ENCODE data around the gene TUBA1A. TPM values are rescaled to one million over a fixed set of nuclear protein-coding genes. Genes with fewer than 3 reads are reported as not detected.
"Not testable (repeated sequence)": the region's sequence is repeated elsewhere in the genome, so short reads cannot be mapped to it uniquely, and the experiment has no call there.

The TUBA1A gene
- total RNA-seq, 4 donors from 2014 or later: 24.6 to 64.4 (median 32.1) TPM

GRCh38 chr12:49144384-49144783 lies 44.5 kb downstream of the TUBA1A start:
- intact Hi-C loops (cut with DNase I): no loop called here
- H3K36me3 ChIP-seq: no peaks in the 10 kb centered on the region
- H3K4me1 ChIP-seq: no peaks in the 10 kb centered on the region
- WGBS, 2 donors: 69 to 73% methylated on average over 2 of the region's 2 CpGs
- no peaks in the 10 kb centered on the region for H3K27me3 ChIP-seq
- H3K9me3 ChIP-seq: no peaks in the 10 kb centered on the region
- TF ChIP-seq, protein P1, sequence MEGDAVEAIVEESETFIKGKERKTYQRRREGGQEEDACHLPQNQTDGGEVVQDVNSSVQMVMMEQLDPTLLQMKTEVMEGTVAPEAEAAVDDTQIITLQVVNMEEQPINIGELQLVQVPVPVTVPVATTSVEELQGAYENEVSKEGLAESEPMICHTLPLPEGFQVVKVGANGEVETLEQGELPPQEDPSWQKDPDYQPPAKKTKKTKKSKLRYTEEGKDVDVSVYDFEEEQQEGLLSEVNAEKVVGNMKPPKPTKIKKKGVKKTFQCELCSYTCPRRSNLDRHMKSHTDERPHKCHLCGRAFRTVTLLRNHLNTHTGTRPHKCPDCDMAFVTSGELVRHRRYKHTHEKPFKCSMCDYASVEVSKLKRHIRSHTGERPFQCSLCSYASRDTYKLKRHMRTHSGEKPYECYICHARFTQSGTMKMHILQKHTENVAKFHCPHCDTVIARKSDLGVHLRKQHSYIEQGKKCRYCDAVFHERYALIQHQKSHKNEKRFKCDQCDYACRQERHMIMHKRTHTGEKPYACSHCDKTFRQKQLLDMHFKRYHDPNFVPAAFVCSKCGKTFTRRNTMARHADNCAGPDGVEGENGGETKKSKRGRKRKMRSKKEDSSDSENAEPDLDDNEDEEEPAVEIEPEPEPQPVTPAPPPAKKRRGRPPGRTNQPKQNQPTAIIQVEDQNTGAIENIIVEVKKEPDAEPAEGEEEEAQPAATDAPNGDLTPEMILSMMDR (IDR thresholded peaks at IDR 0.05): no peak
- no peak for TF ChIP-seq POLR2A (IDR thresholded peaks at IDR 0.05)
- no peak overlapping the region for H3K4me3 ChIP-seq (replicated peaks in 1 of 3)
- no peak overlapping the region for H3K27ac ChIP-seq
- no peak for DNase-seq

DNA sequence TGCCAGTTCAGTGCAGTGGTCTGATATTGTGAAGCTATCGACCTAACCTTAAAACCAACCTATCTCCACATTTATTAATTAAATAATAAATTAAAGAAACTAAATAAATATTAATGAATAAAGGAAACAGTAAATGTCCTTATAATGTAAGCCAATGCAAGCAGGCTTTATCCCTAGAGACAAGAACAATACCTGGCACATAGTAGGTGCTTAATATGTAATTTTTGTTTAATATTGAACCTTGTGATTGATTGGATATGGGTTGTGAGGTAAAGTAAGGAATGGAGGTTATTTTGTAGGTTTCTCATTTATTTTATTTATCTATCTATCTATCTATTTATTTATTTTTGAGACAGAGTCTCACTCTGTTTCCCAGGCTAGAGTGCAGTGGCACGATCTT lies 49.9 kb downstream of the TUBA1A start:
- intact Hi-C loops (cut with DNase I): loop anchor here (10.0 kb wide), 1 partner anchor 96 kb away; no protein-coding TSS in a partner anchor
- Histone ChIP-seq H3K27me3 (no peaks in the 10 kb centered on the region), H3K4me3 (replicated peaks in 1 of 3) (no peak overlapping the region), H3K4me1 (no peaks in the 10 kb centered on the region), H3K9me3 (no peaks in the 10 kb centered on the region), H3K36me3 (no peaks in the 10 kb centered on the region), H3K27ac (no peak overlapping the region)
- DNase-seq: no peak
- WGBS, 2 donors: 88 to 94% methylated on average over 2 of the region's 2 CpGs
- TF ChIP-seq POLR2A (IDR thresholded peaks at IDR 0.05): no peak
- TF ChIP-seq, protein P1 (IDR thresholded peaks at IDR 0.05): no peak

DNA sequence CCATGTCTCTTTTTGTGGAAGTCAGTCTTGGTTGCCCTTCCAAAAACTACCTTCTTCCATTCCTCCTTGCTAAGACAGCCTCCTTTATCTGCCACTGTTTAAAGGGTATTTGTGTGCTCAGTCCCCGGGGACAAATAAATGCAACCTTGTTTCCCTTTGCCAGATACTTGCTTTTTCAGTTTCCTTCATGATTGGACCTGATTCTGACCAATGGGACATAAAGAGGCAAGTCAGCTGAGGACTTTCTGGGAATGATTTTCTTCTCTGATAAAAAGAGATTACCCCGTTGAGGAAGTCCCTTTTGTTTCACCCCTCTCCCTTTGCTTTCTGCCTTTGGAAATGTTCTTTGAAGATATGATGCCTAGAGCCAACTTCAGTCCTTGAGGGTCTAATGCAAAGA lies 50.3 kb downstream of the TUBA1A start:
- Histone ChIP-seq H3K27me3 (no peaks in the 10 kb centered on the region), H3K27ac (no peak overlapping the region), H3K9me3 (no peaks in the 10 kb centered on the region), H3K36me3 (no peaks in the 10 kb centered on the region), H3K4me1 (no peaks in the 10 kb centered on the region), H3K4me3 (replicated peaks in 1 of 3) (no peak overlapping the region)
- WGBS, 2 donors: 49 to 59% methylated on average over 2 of the region's 2 CpGs
- TF ChIP-seq, protein P1 (IDR thresholded peaks at IDR 0.05): no peak
- no peak for TF ChIP-seq POLR2A (IDR thresholded peaks at IDR 0.05)
- intact Hi-C loops (cut with DNase I): loop anchor here (10.0 kb wide), 1 partner anchor 96 kb away; no protein-coding TSS in a partner anchor
- DNase-seq: no peak

- H3K27ac ChIP-seq: no peak overlapping the region
- no peak for DNase-seq
- WGBS, 2 donors: 90 to 96% methylated on average over 1 of the region's 1 CpG
- TF ChIP-seq, protein P1 (IDR thresholded peaks at IDR 0.05): no peak
- TF ChIP-seq POLR2A (IDR thresholded peaks at IDR 0.05): no peak
- intact Hi-C loops (cut with DNase I): loop anchor here (10.0 kb wide), 1 partner anchor 97 kb away; no protein-coding TSS in a partner anchor
- H3K27me3 ChIP-seq: no peaks in the 10 kb centered on the region
- no peaks in the 10 kb centered on the region for H3K36me3 ChIP-seq
- no peaks in the 10 kb centered on the region for H3K9me3 ChIP-seq
- H3K4me3 ChIP-seq (replicated peaks in 1 of 3): no peak overlapping the region
- peaks cover 0 to under 1% of the 10 kb centered on the region in 2 donors for H3K4me1 ChIP-seq
Measured at GRCh38 chr12:49137476-49137875, 51.4 kb downstream of the TUBA1A start.

- not testable (repeated sequence) for H3K27me3 ChIP-seq; H3K9me3 ChIP-seq; H3K4me1 ChIP-seq; H3K27ac ChIP-seq; H3K36me3 ChIP-seq; H3K4me3 ChIP-seq (replicated peaks in 1 of 3); DNase-seq
- WGBS, 2 donors: 94 to 97% methylated on average over 3 of the region's 3 CpGs
- intact Hi-C loops (cut with DNase I): loop anchor here (10.0 kb wide), 1 partner anchor 98 kb away; no protein-coding TSS in a partner anchor
Measured at GRCh38 chr12:49136997-49137396, 51.9 kb downstream of the TUBA1A start.

Small RNA genes lying within 50 kb of the gene (small RNA-seq; reads per million reads assigned to genes)
- gene RF00017: not detected

Other genes starting within 250 kb of the TUBA1A start
- 100 to 1,000 TPM in 3 of 4 donors, 10 to 100 TPM in 1; 92.7 to 177 (median 136) TPM for gene ARF3, start 231.6 kb downstream of the TUBA1A start, total RNA-seq
- 1 to 10 TPM in 1 of 4 donors, under 1 TPM in 2, not detected in 1; 0.54 to 1.7 (median 0.59) TPM for gene WNT10B, start 217.3 kb downstream of the TUBA1A start, total RNA-seq
- not detected for gene WNT1, start 210.8 kb downstream of the TUBA1A start, total RNA-seq
- under 1 TPM in 2 of 4 donors, not detected in 2; 0.11 to 0.13 TPM for gene DDN, start 189.7 kb downstream of the TUBA1A start, total RNA-seq
- gene PRKAG1, start 170.3 kb downstream of the TUBA1A start, total RNA-seq: 10 to 100 TPM; 50.3 to 68.1 (median 59.9) TPM
- gene KMT2D, start 128.3 kb downstream of the TUBA1A start, total RNA-seq: 100 to 1,000 TPM in 1 of 4 donors, 10 to 100 TPM in 3; 42.5 to 107 (median 71.6) TPM
- under 1 TPM in 1 of 4 donors, not detected in 3; 0.98 TPM for gene RHEBL1, start 119.1 kb downstream of the TUBA1A start, total RNA-seq
- gene DHH, start 94.3 kb downstream of the TUBA1A start, total RNA-seq: under 1 TPM; 0.17 to 0.94 (median 0.44) TPM
- 10 to 100 TPM; 30.4 to 54.8 (median 46.6) TPM for gene LMBR1L, start 78.2 kb downstream of the TUBA1A start, total RNA-seq
- 100 to 1,000 TPM; 284 to 653 (median 477) TPM for gene TUBA1B, start 57.7 kb downstream of the TUBA1A start, total RNA-seq
- 100 to 1,000 TPM in 3 of 4 donors, 10 to 100 TPM in 1; 80.6 to 385 (median 212) TPM for gene TUBA1C, start 76.0 kb upstream of the TUBA1A start, total RNA-seq
- under 1 TPM in 1 of 4 donors, not detected in 3; 0.67 TPM for gene PRPH, start 106.1 kb upstream of the TUBA1A start, total RNA-seq
- gene TROAP, start 134.2 kb upstream of the TUBA1A start, total RNA-seq: 1 to 10 TPM in 1 of 4 donors, under 1 TPM in 2, not detected in 1; 0.56 to 2.6 (median 0.96) TPM
- gene C1QL4, start 148.1 kb upstream of the TUBA1A start, total RNA-seq: 1 to 10 TPM in 1 of 4 donors, under 1 TPM in 2, not detected in 1; 0.67 to 1.2 (median 0.73) TPM
- 10 to 100 TPM; 10.3 to 19.5 (median 17.5) TPM for gene DNAJC22, start 157.8 kb upstream of the TUBA1A start, total RNA-seq
- gene SPATS2, start 178.4 kb upstream of the TUBA1A start, total RNA-seq: 10 to 100 TPM; 24.7 to 37.8 (median 30.1) TPM